Skeletal muscle tissue (tissue), 4 donors: Measurements from ENCODE around the gene PRSS3. TPM values are rescaled to one million over a fixed set of nuclear protein-coding genes. Genes with fewer than 3 reads are reported as not detected.
"Not testable (repeated sequence)": the region's sequence is repeated elsewhere in the genome, so short reads cannot be mapped to it uniquely, and the experiment has no call there.

Source experiments
- H3K27ac ChIP-seq: one replicate; pipeline ENCODE4 v1.7.0; 2013; ENCODE audit warnings: mild to moderate bottlenecking, low read depth, low read length, inconsistent platforms
- H3K27me3 ChIP-seq, 3 donors: one replicate each; pipeline ENCODE4 v1.7.0; 2013; ENCODE audit warnings: low read length in 3 of 3; ENCODE audit not compliant: control insufficient read depth in 3 of 3, insufficient read depth in 3 of 3
- H3K36me3 ChIP-seq, 3 donors: one replicate each; pipeline ENCODE4 v1.7.0; 2013; ENCODE audit warnings: low read length in 3 of 3; ENCODE audit not compliant: control insufficient read depth in 3 of 3, insufficient read depth in 3 of 3
- H3K4me1 ChIP-seq, 3 donors: one replicate each; pipeline ENCODE4 v1.7.0; 2013; ENCODE audit warnings: low read length in 3 of 3, mild to moderate bottlenecking in 3 of 3; ENCODE audit not compliant: control insufficient read depth in 3 of 3, insufficient read depth in 3 of 3
- H3K4me3 ChIP-seq, 3 donors: one replicate each; pipeline ENCODE4 v1.7.0; 2013; ENCODE audit warnings: low read length in 3 of 3
- H3K9ac ChIP-seq, 3 donors: one replicate each; pipeline ENCODE4 v1.7.0; 2013; ENCODE audit warnings: low read length in 3 of 3, mild to moderate bottlenecking in 3 of 3, moderate library complexity in 2 of 3, low read depth in 1 of 3
- H3K9me3 ChIP-seq, 3 donors: one replicate each; pipeline ENCODE4 v1.7.0; 2013; ENCODE audit warnings: low read length in 3 of 3; ENCODE audit not compliant: control insufficient read depth in 3 of 3
- total RNA-seq: library from RNA; depleted of rRNA; stranded (reverse); fragments of >200 nt; gene quantifications from one replicate; pipeline ENCODE4 v1.2.3, GENCODE V29; 2014
- donor health status: Osteomylitis.

PRSS3 gene
- total RNA-seq, 1 donor from 2014 or later: 0.52 TPM

GRCh38 chr9:33763709-33764108 lies 31.7 kb upstream of the PRSS3 start:
- not testable (repeated sequence) for H3K4me3 ChIP-seq, H3K9ac ChIP-seq, H3K36me3 ChIP-seq, H3K9me3 ChIP-seq, H3K27me3 ChIP-seq, H3K27ac ChIP-seq, H3K4me1 ChIP-seq

DNA sequence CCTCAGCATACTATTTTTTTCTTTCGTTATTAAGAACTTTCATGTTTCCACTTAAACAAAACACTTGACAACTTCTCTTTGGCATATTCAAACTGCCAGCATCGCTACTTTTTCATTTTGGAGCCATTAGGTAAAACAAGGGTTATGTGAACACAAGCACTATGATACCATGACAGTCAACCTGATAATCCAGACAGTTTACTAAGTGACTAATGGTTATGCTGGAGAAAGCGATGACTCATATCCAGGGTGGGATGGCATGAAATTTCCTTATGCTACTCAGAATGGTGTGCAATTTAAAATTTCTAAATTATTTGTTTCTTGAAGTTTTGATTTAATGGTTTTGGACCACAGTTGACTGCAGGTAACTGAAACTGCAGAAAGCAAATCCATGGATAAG lies 29.9 kb upstream of the PRSS3 start:
- no peaks in the 10 kb centered on the region for H3K9me3 ChIP-seq
- H3K36me3 ChIP-seq: no peaks in the 10 kb centered on the region
- H3K9ac ChIP-seq: no peak overlapping the region
- no peaks in the 10 kb centered on the region for H3K27me3 ChIP-seq
- no peak overlapping the region for H3K4me3 ChIP-seq
- H3K27ac ChIP-seq: no peak overlapping the region
- no peaks in the 10 kb centered on the region for H3K4me1 ChIP-seq

DNA sequence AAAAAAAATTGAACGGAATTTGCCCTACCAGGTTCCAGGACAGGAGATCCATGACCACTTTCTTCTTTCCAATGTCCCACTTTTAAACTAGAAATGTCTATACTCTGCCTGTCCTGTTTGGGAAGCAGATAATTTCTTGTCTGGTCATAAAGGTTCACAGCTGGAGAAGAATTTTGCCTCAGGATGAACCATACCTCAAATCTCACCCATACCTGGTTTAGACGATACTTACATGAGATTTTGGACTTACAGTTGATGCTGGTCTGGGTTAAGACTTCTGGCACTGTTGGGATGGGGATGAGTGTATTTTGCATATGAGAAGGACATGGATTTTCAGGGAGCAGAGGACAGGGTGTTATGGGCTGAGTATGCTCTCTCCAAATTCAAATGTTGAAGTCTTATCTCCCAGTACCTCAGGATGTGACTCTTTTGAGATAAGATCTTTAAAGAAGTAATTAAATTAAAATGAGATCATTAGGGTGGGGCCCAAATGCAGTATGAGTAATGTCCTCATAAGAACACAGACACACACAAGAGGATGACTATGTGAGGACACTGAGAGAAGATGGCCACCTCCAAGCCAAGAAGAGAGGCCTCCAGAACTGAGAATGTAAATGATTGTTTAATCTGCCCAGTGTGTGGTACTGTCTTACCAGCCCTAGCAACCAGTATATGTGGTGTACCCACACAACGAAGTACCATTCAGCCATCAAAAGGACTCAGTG lies 25.0 kb upstream of the PRSS3 start:
- H3K27ac ChIP-seq, H3K27me3 ChIP-seq, H3K4me3 ChIP-seq, H3K9me3 ChIP-seq, H3K4me1 ChIP-seq, H3K36me3 ChIP-seq, H3K9ac ChIP-seq: not testable (repeated sequence)

- H3K4me3 ChIP-seq, H3K4me1 ChIP-seq, H3K9me3 ChIP-seq, H3K36me3 ChIP-seq, H3K9ac ChIP-seq, H3K27ac ChIP-seq, H3K27me3 ChIP-seq: not testable (repeated sequence)
Observed at GRCh38 chr9:33773135-33773534, 22.2 kb upstream of the PRSS3 start.

- not testable (repeated sequence) for H3K36me3 ChIP-seq, H3K9ac ChIP-seq, H3K27me3 ChIP-seq, H3K4me3 ChIP-seq, H3K9me3 ChIP-seq, H3K27ac ChIP-seq, H3K4me1 ChIP-seq
Observed at GRCh38 chr9:33774074-33774659, 21.2 kb upstream of the PRSS3 start.

- H3K4me1 ChIP-seq: peaks cover 0 to 6% (median 3%) of the 10 kb centered on the region in 3 donors
- no peak overlapping the region for H3K9ac ChIP-seq
- H3K27me3 ChIP-seq: no peaks in the 10 kb centered on the region
- no peak overlapping the region for H3K4me3 ChIP-seq
- no peaks in the 10 kb centered on the region for H3K9me3 ChIP-seq
- H3K36me3 ChIP-seq: no peaks in the 10 kb centered on the region
- H3K27ac ChIP-seq: no peak overlapping the region
Observed at GRCh38 chr9:33776578-33776977, 18.8 kb upstream of the PRSS3 start.

DNA sequence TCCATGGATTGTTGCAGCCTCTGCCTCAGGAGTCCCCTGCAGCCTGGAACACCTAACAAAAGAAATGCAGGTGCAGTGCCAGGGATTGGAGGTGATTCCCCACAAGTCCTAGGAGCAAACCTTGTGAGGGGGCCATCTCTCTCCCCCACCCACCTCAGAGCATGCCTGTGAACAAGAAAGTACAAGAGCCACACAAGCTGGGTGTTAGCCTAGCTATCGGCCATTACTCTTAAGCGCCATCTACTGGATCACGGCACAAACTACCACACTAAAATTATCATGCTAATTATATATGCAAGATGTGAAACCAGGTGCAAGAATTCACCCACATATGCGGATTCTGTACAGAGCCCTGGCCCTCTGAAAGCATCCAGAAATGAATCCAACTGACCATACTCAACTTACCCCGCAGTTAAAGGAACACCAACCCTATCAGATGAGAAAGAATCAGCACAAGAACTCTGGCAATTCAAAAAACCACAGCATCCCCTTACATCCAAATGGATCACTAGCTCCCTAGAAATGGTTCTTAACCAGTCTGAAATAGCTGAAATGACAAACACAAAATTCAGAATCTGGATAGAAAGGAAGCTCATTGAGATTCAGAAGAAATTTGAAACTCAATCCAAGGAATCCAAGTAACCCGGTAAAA lies 16.5 kb upstream of the PRSS3 start:
- Histone ChIP-seq H3K27ac (no peak overlapping the region), H3K27me3 (no peaks in the 10 kb centered on the region), H3K9me3 (no peaks in the 10 kb centered on the region), H3K9ac (no peak overlapping the region), H3K4me3 (no peak overlapping the region), H3K4me1 (no peaks in the 10 kb centered on the region), H3K36me3 (no peaks in the 10 kb centered on the region)

DNA sequence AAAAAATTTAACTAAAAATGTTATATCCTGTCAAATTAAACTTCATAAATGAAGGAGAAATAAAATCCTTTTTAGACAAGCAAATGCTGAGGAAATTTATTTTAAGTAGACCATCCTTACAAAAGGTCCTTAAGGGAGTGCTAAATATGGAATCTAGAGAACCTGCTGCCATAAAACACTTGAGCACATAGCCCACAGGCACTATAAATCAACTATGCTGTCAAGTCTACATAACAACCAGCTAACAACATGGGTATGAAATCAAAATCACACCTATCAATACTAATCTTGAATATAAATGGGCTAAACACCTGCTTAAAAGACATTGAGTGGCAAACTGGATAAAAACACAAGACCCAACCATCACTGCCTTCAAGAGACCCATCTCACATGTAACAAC lies 15.1 kb upstream of the PRSS3 start:
- H3K27ac ChIP-seq: no peak overlapping the region

DNA sequence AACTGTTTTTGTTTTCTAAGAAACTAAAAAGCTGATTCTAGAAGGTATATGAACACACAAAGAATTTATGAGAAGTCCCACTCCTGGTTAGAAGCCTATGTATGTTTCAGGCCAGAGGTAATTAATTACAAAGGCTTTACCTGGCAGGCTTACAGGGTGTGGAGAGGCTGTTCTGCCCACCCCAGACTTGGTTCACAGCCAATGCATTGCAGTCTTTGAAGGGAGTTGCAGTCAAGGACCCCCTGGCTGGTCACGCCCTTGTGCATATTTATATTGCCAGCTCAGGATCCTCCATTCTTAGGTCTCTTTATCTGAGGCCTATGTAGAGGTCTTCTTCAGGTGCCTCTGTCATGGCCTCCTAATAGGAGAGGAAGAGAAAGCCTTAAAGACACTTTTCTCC lies 13.6 kb upstream of the PRSS3 start:
- Histone ChIP-seq H3K27me3 (no peaks in the 10 kb centered on the region), H3K27ac (no peak overlapping the region), H3K9me3 (no peaks in the 10 kb centered on the region), H3K4me1 (peaks cover 0 to 3% (median 0%) of the 10 kb centered on the region in 3 donors), H3K36me3 (no peaks in the 10 kb centered on the region), H3K4me3 (no peak overlapping the region), H3K9ac (no peak overlapping the region)

More for the DNA sequence above, 15.1 kb upstream of the PRSS3 start:
- H3K36me3 ChIP-seq: no peaks in the 10 kb centered on the region
- H3K9me3 ChIP-seq: no peaks in the 10 kb centered on the region
- no peaks in the 10 kb centered on the region for H3K4me1 ChIP-seq
- H3K9ac ChIP-seq: no peak overlapping the region
- H3K27me3 ChIP-seq: no peaks in the 10 kb centered on the region
- no peak overlapping the region for H3K4me3 ChIP-seq

GRCh38 chr9:33782395-33783152 lies 12.8 kb upstream of the PRSS3 start:
- Histone ChIP-seq H3K36me3 (no peaks in the 10 kb centered on the region), H3K4me1 (peaks cover 4 to 9% (median 5%) of the 10 kb centered on the region in 3 donors), H3K27ac (no peak overlapping the region), H3K4me3 (no peak overlapping the region), H3K27me3 (no peaks in the 10 kb centered on the region), H3K9ac (no peak overlapping the region), H3K9me3 (no peaks in the 10 kb centered on the region)
